ENCODE measurements around the gene MAP2. TPM values are rescaled to one million over a fixed set of nuclear protein-coding genes. Genes with fewer than 3 reads are reported as not detected.

The MAP2 gene
- total and polyA plus RNA-seq, 2 donors (not counting 3 experiments of a cell fraction or from before 2014, with no cell fraction given), result 19.4 to 46.1 TPM

DNA sequence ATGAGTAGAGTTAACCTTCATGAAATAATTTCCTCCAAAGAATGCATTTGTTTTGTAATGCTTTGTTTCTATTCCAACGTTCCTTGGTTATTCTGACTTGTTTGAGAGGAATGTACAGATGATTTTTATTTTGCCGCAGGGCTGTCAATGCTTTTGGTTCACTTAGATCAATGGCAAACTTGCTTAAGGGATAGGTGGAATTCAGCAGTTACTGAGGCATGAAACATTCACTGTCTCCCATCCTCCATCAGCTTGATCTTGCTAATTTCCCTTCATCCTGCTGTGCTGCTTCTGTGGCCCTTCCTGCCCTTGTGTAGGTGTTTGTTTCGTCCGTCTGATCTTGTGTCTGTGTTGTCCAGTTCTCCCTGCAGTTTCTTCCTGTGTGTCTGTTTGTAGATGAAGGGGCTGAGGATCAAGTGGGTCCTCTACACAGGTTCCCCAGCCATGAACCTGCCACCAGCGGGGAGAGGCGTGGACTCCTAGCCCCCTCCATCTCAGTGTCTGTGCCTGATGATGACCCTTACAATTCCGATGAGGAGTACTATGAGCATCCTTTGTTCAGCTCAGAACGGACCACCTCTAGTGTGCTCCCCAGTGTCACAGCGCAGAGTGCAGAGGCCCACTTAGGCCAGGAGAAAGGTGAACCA is 263.6 kb downstream of the MAP2 start:
- no peaks in the 10 kb centered on the region for H3K9me1 ChIP-seq (replicated peaks; ENCODE audit: control insufficient read depth, extremely low read depth, insufficient read depth, low read length)
- H3K4me2 ChIP-seq (ENCODE audit: insufficient read depth, low read length), result no peak overlapping the region
- H3K27ac ChIP-seq (ENCODE audit: insufficient read depth, low read depth, low read length), result no peak overlapping the region
- no peak overlapping the region for H3K4me3 ChIP-seq (replicated peaks in 1 of 3; ENCODE audit: insufficient read depth in 1 of 3, low read depth in 1 of 3, low read length in 3 of 3)
- H3K36me3 ChIP-seq (ENCODE audit: control insufficient read depth in 2 of 2, extremely low read depth in 1 of 2, insufficient read depth in 2 of 2, low read length in 2 of 2), result no peaks in the 10 kb centered on the region
- FAIRE-seq (no peak), DNase-seq (ENCODE audit: low read depth, low spot score) (no peak)
- H2AFZ ChIP-seq (ENCODE audit: low read depth, low read length), result no peak overlapping the region
- ChIA-PET CTCF (interaction anchor here (1.8 kb wide), 1 partner anchor 12 kb away, joined by 4 read pairs; no protein-coding TSS in a partner anchor), POLR2A (no interaction called here)
- intact Hi-C loops (cut with micrococcal nuclease), result no loop called here
- dilution Hi-C loops (cut with MboI; ENCODE audit: extremely low pct_ligation_motif_present, low sequenced_read_pairs), result no loop called here
- no peaks in the 10 kb centered on the region for H4K20me1 ChIP-seq (replicated peaks; ENCODE audit: control insufficient read depth, extremely low read depth, insufficient read depth, low read length)
- no peak for TF ChIP-seq GATA2 (IDR thresholded peaks at IDR 0.05; ENCODE audit: insufficient read depth, insufficient read length, low read depth, low read length)
- TF ChIP-seq MYC (IDR thresholded peaks at IDR 0.05; ENCODE audit: low read depth, low read length), result no peak
- TF ChIP-seq POLR2A (IDR thresholded peaks at IDR 0.05; ENCODE audit: low read depth, low read length), result no peak
- TF ChIP-seq, protein P1, sequence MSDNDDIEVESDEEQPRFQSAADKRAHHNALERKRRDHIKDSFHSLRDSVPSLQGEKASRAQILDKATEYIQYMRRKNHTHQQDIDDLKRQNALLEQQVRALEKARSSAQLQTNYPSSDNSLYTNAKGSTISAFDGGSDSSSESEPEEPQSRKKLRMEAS (IDR thresholded peaks at IDR 0.05; ENCODE audit: insufficient read depth, insufficient read length), result no peak
- no peak for TF ChIP-seq EZH2 (IDR thresholded peaks at IDR 0.05; ENCODE audit: borderline replicate concordance, low read depth, low read length, severe bottlenecking)
- TF ChIP-seq, protein P2, sequence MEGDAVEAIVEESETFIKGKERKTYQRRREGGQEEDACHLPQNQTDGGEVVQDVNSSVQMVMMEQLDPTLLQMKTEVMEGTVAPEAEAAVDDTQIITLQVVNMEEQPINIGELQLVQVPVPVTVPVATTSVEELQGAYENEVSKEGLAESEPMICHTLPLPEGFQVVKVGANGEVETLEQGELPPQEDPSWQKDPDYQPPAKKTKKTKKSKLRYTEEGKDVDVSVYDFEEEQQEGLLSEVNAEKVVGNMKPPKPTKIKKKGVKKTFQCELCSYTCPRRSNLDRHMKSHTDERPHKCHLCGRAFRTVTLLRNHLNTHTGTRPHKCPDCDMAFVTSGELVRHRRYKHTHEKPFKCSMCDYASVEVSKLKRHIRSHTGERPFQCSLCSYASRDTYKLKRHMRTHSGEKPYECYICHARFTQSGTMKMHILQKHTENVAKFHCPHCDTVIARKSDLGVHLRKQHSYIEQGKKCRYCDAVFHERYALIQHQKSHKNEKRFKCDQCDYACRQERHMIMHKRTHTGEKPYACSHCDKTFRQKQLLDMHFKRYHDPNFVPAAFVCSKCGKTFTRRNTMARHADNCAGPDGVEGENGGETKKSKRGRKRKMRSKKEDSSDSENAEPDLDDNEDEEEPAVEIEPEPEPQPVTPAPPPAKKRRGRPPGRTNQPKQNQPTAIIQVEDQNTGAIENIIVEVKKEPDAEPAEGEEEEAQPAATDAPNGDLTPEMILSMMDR (IDR thresholded peaks at IDR 0.05; ENCODE audit: extremely low read depth in 1 of 2, insufficient read depth in 1 of 2, low read depth in 1 of 2, low read length in 2 of 2), result no peak
- no peaks in the 10 kb centered on the region for H3K79me2 ChIP-seq (ENCODE audit: control insufficient read depth, insufficient read depth, low read length)
- BruUV-seq (replicated peaks), result no TSS peak
- no peaks in the 10 kb centered on the region for H3K4me1 ChIP-seq (ENCODE audit: control insufficient read depth, extremely low read depth, insufficient read depth, low read length)
- H3K9ac ChIP-seq (replicated peaks; ENCODE audit: extremely low read depth, insufficient read depth, low read length), result no peak overlapping the region
- H3K27me3 ChIP-seq (ENCODE audit: control insufficient read depth in 2 of 2, insufficient read depth in 2 of 2, low read length in 2 of 2), result no peaks in the 10 kb centered on the region
- H3K9me3 ChIP-seq (replicated peaks; ENCODE audit: control insufficient read depth, insufficient read depth, low read length), result no peaks in the 10 kb centered on the region

Measured in endothelial cell of umbilical vein (primary cell).